Activated CD4-positive, alpha-beta T cell treated with anti-CD3 and anti-CD28 coated beads, Interleukin-2, Interleukin-4, amounts not matched to agents 100 ng/mL and 50 ng/mL, durations not matched to agents 16 hours and 8 hours (primary cell): ENCODE data around the gene SRBD1.

Experiments used
- DNase-seq: peaks from one replicate; pipeline ENCODE4 v3.0.0-alpha.2; 2020; ENCODE audit warnings: low spot score

Gene SRBD1

DNA sequence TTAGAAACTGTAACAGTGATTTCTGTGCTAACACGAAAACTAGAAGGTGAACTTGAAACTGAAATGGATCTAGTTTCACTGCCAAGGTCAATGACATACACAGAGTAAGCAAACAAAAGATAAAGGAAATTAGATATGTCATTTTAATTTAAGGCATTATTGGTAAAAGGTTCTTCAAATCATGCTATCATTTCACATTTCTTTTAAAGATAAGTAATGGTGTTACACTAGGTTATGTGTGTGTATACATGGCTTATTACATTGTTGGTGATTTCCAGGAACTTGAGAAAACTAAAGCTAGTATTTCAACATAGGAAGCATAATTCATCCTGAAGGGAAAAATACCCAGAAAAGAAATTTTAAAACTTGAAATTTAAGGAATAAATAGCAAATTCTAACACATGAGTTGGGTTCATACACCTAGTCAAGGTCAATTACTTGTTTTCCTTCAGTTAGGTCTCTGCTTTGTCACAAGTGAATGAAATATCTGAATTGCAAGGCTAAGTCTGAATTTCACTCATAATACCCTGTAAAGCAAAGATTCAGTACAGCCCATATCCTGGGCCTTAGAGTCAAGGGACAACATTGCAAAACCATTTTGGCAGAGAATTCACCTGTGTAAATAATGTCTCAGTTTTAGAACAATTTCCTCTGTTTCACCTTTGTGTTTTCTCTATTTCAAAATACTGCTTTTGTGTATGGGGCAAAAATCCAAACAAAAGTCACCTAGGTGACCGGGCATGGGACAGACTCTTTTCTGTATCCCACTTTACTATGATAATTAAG, 141.6 kb downstream of the SRBD1 start:
- DNase-seq, result no peak

DNA sequence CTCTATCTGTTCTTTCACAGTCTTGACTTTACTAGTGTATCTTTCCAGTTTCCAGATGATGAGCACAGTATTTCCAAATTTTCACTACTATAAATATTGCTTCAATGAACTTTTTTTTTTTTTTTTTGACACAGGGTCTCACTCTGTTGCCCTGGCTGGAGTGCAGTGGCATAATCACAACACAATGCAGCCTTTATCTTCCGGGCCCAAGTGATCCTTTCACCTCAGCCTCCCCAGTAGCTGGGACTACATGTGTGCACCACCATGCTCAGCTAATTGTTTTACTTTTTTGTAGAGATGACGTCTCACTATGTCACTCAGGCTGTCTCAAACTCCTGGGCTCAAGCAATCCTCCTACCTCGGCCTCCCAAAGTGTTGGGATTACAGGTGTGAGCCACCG, 142.8 kb downstream of the SRBD1 start:
- no peak for DNase-seq

GRCh38 chr2:45466053-45466452, 145.0 kb downstream of the SRBD1 start:
- DNase-seq, result no peak

DNA sequence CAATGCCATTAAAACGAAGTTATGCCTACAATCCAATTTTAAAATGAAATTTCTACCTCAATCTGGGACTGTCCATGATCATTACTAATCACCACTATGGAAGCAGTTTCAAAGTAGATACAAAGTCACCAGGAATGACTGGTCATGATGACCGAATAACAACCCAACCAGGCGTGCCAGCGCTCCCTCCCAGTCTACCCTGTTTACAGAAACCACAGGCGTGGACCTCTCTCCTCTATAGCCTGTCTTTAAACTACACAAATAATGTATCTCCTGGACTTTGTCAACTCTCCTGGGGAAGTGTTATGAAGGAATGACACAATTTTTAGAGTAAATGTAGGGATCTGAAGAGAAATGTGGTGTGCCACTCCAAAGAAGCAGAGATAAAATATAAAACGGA, 150.2 kb downstream of the SRBD1 start:
- DNase-seq, result no peak

- no peak for DNase-seq
Measured at GRCh38 chr2:45459860-45460259, 151.2 kb downstream of the SRBD1 start.

GRCh38 chr2:45458909-45459563, 152.0 kb downstream of the SRBD1 start:
- DNase-seq, result no peak

GRCh38 chr2:45457211-45457945, 153.7 kb downstream of the SRBD1 start:
- DNase-seq, result no peak

DNA sequence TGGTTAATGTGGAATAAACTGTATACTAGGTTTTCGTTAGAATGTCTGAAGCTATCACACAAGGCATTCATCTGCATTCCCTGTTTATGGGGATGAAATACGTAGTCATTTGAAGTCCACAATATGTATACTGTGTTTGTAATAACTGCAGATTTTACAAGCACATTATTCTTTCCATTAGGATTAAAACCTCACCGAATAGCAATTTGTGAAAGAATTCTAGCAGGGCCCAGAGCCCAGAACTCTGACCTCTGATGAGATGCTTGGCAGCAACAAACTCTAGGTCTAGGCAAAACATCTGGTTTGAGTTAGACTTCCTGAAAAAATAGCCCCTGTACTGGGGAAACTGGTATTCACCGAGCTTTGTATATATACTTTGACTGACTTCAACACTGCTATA, 158.2 kb downstream of the SRBD1 start:
- no peak for DNase-seq

- DNase-seq, result no peak
Measured at GRCh38 chr2:45450634-45451033, 160.4 kb downstream of the SRBD1 start.

DNA sequence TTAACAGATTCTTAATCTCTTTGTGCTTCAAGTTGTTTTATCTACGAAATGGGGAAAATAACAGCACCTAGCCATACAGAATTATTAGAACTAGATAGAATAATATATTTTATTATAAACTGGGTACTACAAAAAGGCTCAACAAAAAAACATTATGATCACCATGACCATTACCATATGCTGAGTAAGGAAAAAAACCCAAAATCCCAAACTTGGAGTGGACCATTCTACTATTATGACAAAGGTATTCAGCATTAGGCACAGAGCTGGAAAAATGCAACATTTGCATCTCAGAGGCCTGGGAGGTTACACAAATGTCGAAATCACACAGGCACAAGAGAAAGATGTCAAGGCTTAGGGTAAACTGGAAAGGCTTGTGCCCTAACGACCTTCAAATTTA, 162.8 kb downstream of the SRBD1 start:
- DNase-seq, result no peak

- no peak for DNase-seq
Measured at GRCh38 chr2:45446016-45446415, 165.1 kb downstream of the SRBD1 start.

GRCh38 chr2:45445037-45445436, 166.0 kb downstream of the SRBD1 start:
- DNase-seq, result no peak

- DNase-seq, result no peak
Measured at GRCh38 chr2:45443012-45443411, 168.1 kb downstream of the SRBD1 start.

DNA sequence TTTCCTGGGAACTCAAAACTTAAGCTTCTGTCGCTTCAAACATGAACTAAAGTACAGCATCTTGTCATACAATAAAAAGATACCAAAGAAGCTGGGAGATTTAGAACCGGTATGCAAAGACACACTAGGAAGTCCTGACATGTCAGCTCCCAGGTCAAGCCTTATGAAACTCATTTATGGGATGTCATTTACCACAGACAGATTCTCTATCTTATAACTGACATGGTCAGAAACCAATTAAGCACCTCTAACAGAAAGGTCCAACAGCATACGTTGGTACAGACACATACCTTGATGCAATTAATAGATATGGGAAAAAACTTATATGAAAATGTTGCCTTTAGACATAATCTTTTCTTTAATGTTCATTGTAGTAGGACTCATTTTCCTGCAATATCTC, 169.0 kb downstream of the SRBD1 start:
- no peak for DNase-seq

DNA sequence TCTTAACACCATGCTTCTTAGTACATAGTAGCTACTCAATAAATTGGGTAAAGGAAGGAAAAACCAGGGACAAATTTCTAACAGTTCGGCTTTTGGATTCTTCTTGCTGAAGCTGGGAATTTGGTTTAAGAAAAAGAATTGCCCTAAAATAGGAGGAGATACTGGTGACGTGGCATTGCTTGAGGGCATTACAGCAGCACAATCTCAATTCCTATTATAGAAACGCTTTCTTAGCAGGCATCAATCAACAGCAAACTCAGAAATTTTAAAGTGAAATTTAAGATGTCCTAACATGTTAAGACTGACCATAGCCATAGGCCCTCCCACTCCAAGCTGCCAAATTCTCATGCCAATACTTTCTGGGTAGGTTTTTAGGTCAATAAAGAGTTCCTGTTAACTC, 169.5 kb downstream of the SRBD1 start:
- no peak for DNase-seq

DNA sequence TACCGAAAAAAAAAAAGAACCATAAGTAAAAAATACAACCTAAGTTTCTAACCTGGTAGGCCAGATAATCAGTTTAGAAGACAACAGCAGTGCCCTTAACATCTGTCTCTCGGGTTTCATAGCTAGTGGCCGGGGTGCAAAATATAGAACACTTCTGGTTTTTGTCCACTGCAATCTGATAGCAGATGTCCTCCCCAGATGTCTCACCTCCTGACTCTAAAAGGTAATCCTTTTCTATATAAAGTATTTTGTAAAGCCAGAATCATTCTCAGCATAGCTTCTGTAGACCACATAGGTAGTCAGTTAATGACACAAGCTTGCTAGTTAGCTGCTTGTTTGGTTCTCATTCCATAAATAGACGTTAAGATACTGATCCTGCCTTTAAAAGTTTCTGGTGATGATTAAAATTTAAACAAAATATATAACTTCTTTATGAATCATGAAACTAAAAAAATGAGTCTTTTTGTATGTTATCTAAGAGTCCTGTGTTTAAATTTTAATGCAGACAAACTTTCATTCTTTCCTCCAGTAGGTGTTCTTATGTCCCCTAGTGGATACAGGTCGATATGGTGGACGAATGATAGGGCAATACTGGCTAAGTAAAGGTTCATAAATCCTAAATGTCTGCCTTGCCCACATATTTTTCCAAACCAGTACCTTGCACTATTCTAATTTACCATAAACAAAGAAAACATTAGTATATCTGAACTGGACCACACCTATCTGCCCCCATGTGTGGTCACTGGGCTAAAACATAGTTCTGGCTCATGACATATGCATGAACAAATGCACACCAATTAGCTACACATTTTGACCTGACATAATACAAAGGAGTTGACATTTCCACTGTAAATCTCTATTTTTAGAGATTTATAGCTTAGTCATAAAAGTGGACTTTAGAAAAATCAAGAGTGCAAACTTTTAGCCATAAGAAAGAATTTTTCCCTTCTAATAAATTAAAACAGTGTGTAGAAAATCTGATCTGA, 171.0 kb downstream of the SRBD1 start:
- no peak for DNase-seq

- no peak for DNase-seq
Measured at GRCh38 chr2:45438872-45439665, 172.0 kb downstream of the SRBD1 start.

- no peak for DNase-seq
Measured at GRCh38 chr2:45436456-45436855, 174.6 kb downstream of the SRBD1 start.

- DNase-seq, result no peak
Measured at GRCh38 chr2:45435316-45435715, 175.8 kb downstream of the SRBD1 start.

DNA sequence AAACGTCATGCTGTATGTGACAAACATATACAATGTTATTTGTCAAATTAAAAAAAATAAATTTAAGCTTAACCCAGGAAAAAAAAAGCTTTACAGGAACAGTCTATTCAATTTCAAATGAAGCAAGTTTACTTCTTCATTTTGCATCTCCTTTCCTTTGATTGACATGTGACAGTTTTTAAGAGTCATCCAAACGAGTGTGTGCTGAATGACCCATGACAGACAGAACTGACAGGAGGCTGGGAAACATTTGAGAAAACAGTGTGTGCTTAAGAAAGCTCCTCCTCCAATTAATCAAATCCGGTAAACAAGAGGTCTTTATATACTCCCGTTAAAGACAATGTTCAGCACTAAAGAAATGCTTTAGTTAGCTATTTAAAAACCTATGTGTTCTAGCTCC, 177.7 kb downstream of the SRBD1 start:
- DNase-seq, result no peak

DNA sequence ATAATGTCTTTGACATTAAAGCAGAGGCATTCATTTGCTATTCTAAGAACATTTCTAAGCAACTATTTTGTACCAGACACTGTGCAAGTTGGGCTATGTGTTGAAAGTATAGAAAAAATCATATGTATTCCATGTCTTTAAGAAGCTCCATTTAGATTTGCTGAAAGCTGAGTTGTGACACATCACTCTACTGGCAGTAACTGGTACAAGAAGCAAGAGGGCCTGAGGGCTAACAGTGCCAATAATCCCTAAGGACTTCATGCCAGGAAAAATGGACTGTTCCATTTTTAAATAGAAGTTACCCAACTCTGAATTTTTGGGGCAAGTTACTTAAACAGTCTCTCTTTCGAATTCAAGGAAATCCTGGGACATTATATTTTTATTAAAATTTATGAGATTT, 178.7 kb downstream of the SRBD1 start:
- DNase-seq, result no peak
